ENCODE results near the gene SYNJ1.

SYNJ1 gene

DNA sequence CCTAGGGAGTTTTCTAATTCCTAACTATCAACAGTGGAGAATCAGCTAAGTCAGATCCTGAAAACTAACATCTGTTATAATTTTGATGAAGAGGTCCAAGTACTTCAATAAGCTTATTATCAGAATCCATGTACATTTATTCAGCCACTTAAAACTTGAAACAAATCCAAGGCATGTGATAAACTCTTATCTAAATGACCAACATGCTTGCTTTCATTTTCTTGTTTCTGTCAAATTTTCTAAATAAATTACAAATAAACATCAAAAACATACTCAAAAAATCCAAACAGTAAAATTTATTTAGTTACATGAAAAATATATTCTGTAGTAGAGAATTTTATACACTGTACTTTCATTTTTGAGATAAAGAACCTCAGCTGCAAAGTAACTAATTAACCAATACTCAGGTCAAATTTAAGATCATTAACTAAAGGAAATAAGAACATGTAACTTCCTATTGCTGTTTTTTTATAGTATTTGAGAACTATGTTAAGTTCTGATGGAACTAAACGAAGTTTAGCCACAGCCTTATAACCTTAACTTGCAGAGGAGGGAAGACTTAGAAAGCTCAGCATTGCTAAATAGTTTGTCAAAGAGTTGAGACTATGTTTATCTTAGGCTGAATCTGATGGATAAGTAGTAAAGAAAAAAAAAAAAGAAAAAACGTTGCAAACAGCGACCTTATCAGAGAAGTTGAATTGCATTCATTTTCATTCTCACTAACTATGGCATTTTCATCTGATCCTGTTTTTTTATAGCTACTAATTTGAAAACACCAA lies 44.9 kb downstream of the SYNJ1 start:
- Histone ChIP-seq H3K79me2 (ENCODE audit: control insufficient read depth, low read length) (no peaks in the 10 kb centered on the region), H4K20me1 (ENCODE audit: control insufficient read depth, insufficient read depth, low read depth, low read length) (no peaks in the 10 kb centered on the region), H3K27me3 (ENCODE audit: control insufficient read depth, low read length) (no peaks in the 10 kb centered on the region), H3K4me1 (ENCODE audit: control insufficient read depth, low read length) (no peaks in the 10 kb centered on the region), H3K4me2 (ENCODE audit: low read length) (no peak overlapping the region), H3K27ac (ENCODE audit: low read depth, low read length) (no peak overlapping the region), H3K9me2 (replicated peaks; ENCODE audit: control insufficient read depth, low read length) (no peaks in the 10 kb centered on the region), H3F3A (ENCODE audit: control insufficient read depth, insufficient read depth) (no peaks in the 10 kb centered on the region), H3K4me3 (ENCODE audit: low read length) (no peak overlapping the region), H3K9me3 (ENCODE audit: control insufficient read depth, insufficient read depth, low read length) (no peaks in the 10 kb centered on the region), H3K36me3 (ENCODE audit: control insufficient read depth, low read length) (no peaks in the 10 kb centered on the region)
- no peak for TF ChIP-seq EZH2phosphoT487 (IDR thresholded peaks at IDR 0.05; ENCODE audit: borderline replicate concordance, low read length)
- TF ChIP-seq, protein P1, sequence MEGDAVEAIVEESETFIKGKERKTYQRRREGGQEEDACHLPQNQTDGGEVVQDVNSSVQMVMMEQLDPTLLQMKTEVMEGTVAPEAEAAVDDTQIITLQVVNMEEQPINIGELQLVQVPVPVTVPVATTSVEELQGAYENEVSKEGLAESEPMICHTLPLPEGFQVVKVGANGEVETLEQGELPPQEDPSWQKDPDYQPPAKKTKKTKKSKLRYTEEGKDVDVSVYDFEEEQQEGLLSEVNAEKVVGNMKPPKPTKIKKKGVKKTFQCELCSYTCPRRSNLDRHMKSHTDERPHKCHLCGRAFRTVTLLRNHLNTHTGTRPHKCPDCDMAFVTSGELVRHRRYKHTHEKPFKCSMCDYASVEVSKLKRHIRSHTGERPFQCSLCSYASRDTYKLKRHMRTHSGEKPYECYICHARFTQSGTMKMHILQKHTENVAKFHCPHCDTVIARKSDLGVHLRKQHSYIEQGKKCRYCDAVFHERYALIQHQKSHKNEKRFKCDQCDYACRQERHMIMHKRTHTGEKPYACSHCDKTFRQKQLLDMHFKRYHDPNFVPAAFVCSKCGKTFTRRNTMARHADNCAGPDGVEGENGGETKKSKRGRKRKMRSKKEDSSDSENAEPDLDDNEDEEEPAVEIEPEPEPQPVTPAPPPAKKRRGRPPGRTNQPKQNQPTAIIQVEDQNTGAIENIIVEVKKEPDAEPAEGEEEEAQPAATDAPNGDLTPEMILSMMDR (IDR thresholded peaks at IDR 0.05; ENCODE audit: low read depth, low read length, poor library complexity, severe bottlenecking), result no peak

DNA sequence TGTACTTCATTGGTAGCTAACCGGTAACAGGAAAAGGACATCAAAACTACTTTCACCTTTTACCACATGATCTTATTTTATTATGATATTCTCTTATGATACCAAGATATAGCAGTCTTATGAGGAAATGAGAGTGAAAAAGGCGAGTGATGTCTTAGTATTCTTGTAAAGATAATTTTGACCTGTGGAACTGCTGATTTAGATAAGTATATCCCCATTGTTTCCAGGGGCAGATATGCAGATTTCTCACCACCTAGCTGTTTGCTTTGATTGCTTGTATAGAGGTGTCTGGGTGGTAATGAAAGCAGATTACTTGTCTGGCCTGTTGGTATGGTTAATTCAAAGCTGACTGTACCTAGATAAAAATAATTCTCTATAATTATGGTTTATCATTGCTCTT lies 53.1 kb downstream of the SYNJ1 start:
- Histone ChIP-seq H3K36me3 (ENCODE audit: control insufficient read depth, low read length) (no peaks in the 10 kb centered on the region; the same call in 1 of the 2 replicates), H3K27me3 (ENCODE audit: control insufficient read depth, low read length) (no peaks in the 10 kb centered on the region)
- no peak for TF ChIP-seq EZH2phosphoT487 (IDR thresholded peaks at IDR 0.05; ENCODE audit: borderline replicate concordance, low read length)
- TF ChIP-seq, protein P1 (IDR thresholded peaks at IDR 0.05; ENCODE audit: low read depth, low read length, poor library complexity, severe bottlenecking), result no peak

DNA sequence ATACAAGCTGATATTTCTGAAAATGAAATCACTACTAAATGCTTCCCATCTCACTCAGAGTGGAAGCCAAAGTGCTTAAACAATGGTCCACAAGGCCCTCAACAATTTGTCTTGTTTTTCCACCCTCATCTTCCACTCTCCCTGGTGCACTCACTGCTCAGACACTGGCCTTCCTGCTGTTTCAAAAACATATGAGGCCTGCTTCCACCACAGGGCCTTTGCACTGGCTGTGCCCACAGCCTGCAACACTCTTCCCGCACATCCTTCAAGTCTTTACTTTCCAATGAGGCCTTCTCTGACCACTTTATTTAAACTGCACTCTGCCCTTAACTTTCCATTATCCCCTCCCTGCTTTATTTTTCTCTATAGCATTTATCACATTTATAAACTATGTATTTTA lies 53.8 kb downstream of the SYNJ1 start:
- TF ChIP-seq, protein P1 (IDR thresholded peaks at IDR 0.05; ENCODE audit: low read depth, low read length, poor library complexity, severe bottlenecking), result no peak
- no peak for TF ChIP-seq EZH2phosphoT487 (IDR thresholded peaks at IDR 0.05; ENCODE audit: borderline replicate concordance, low read length)
- Histone ChIP-seq H3K9me2 (replicated peaks; ENCODE audit: control insufficient read depth, low read length) (no peaks in the 10 kb centered on the region), H3K79me2 (ENCODE audit: control insufficient read depth, low read length) (no peaks in the 10 kb centered on the region), H3K9me3 (ENCODE audit: control insufficient read depth, insufficient read depth, low read length) (no peaks in the 10 kb centered on the region), H3K4me2 (ENCODE audit: low read length) (no peak overlapping the region), H3K27ac (ENCODE audit: low read depth, low read length) (no peak overlapping the region), H3K4me3 (ENCODE audit: low read length) (no peak overlapping the region), H3K36me3 (ENCODE audit: control insufficient read depth, low read length) (no peaks in the 10 kb centered on the region; the same call in 1 of the 2 replicates), H4K20me1 (ENCODE audit: control insufficient read depth, insufficient read depth, low read depth, low read length) (no peaks in the 10 kb centered on the region), H3K27me3 (ENCODE audit: control insufficient read depth, low read length) (no peaks in the 10 kb centered on the region), H3K4me1 (ENCODE audit: control insufficient read depth, low read length) (no peaks in the 10 kb centered on the region), H3F3A (ENCODE audit: control insufficient read depth, insufficient read depth) (no peaks in the 10 kb centered on the region)

More for the DNA sequence above, 53.1 kb downstream of the SYNJ1 start:
- H3K4me3 ChIP-seq (ENCODE audit: low read length), result no peak overlapping the region
- no peaks in the 10 kb centered on the region for H3K79me2 ChIP-seq (ENCODE audit: control insufficient read depth, low read length)
- no peaks in the 10 kb centered on the region for H3K9me3 ChIP-seq (ENCODE audit: control insufficient read depth, insufficient read depth, low read length)
- no peak overlapping the region for H3K4me2 ChIP-seq (ENCODE audit: low read length)
- no peaks in the 10 kb centered on the region for H3K4me1 ChIP-seq (ENCODE audit: control insufficient read depth, low read length)
- no peaks in the 10 kb centered on the region for H3K9me2 ChIP-seq (replicated peaks; ENCODE audit: control insufficient read depth, low read length)
- H3K27ac ChIP-seq (ENCODE audit: low read depth, low read length), result no peak overlapping the region
- no peaks in the 10 kb centered on the region for H3F3A ChIP-seq (ENCODE audit: control insufficient read depth, insufficient read depth)
- H4K20me1 ChIP-seq (ENCODE audit: control insufficient read depth, insufficient read depth, low read depth, low read length), result no peaks in the 10 kb centered on the region
